Measurements from ENCODE around the gene F2. TPM values are rescaled to one million over a fixed set of nuclear protein-coding genes. Genes with fewer than 3 reads are reported as not detected.

F2 gene
- total RNA-seq, 1 donor from 2014 or later: 0.29 TPM

GRCh38 chr11:46692450-46692849, 26.6 kb upstream of the F2 start:
- H3K4me1 Mint-ChIP-seq (ENCODE audit: low read depth, unreplicated experiment): peaks cover 7% of the 10 kb centered on the region
- no peak for TF ChIP-seq CTCF (IDR thresholded peaks at IDR 0.05; ENCODE audit: partially characterized antibody, unreplicated experiment)
- H3K27me3 Mint-ChIP-seq (ENCODE audit: unreplicated experiment): peaks cover 2% of the 10 kb centered on the region
- no peak for DNase-seq
- H3K4me3 Mint-ChIP-seq (ENCODE audit: unreplicated experiment): no peak overlapping the region
- peaks cover 1% of the 10 kb centered on the region for H3K9me3 Mint-ChIP-seq (ENCODE audit: unreplicated experiment)
- no peaks in the 10 kb centered on the region for H3K36me3 Mint-ChIP-seq (ENCODE audit: unreplicated experiment)
- H3K27ac Mint-ChIP-seq (ENCODE audit: unreplicated experiment): no peak overlapping the region

GRCh38 chr11:46693597-46694012, 25.4 kb upstream of the F2 start:
- Mint-ChIP-seq H3K4me1 (ENCODE audit: low read depth, unreplicated experiment) (peaks cover 11% of the 10 kb centered on the region), H3K4me3 (ENCODE audit: unreplicated experiment) (no peak overlapping the region), H3K9me3 (ENCODE audit: unreplicated experiment) (peaks cover 1% of the 10 kb centered on the region)

GRCh38 chr11:46694072-46694471, 24.9 kb upstream of the F2 start:
- Mint-ChIP-seq H3K9me3 (ENCODE audit: unreplicated experiment) (peaks cover 1% of the 10 kb centered on the region), H3K4me1 (ENCODE audit: low read depth, unreplicated experiment) (peaks cover 11% of the 10 kb centered on the region), H3K36me3 (ENCODE audit: unreplicated experiment) (no peaks in the 10 kb centered on the region), H3K27ac (ENCODE audit: unreplicated experiment) (no peak overlapping the region), H3K4me3 (ENCODE audit: unreplicated experiment) (peak overlapping the region; percentile 38), H3K27me3 (ENCODE audit: unreplicated experiment) (peaks cover 4% of the 10 kb centered on the region)
- DNase-seq: no peak
- TF ChIP-seq CTCF (IDR thresholded peaks at IDR 0.05; ENCODE audit: partially characterized antibody, unreplicated experiment): no peak

More at GRCh38 chr11:46693597-46694012, 25.4 kb upstream of the F2 start:
- no peaks in the 10 kb centered on the region for H3K36me3 Mint-ChIP-seq (ENCODE audit: unreplicated experiment)
- DNase-seq: no peak
- no peak for TF ChIP-seq CTCF (IDR thresholded peaks at IDR 0.05; ENCODE audit: partially characterized antibody, unreplicated experiment)
- peaks cover 4% of the 10 kb centered on the region for H3K27me3 Mint-ChIP-seq (ENCODE audit: unreplicated experiment)
- H3K27ac Mint-ChIP-seq (ENCODE audit: unreplicated experiment): no peak overlapping the region

- H3K4me3 Mint-ChIP-seq (ENCODE audit: unreplicated experiment): no peak overlapping the region
- H3K36me3 Mint-ChIP-seq (ENCODE audit: unreplicated experiment): no peaks in the 10 kb centered on the region
- H3K4me1 Mint-ChIP-seq (ENCODE audit: low read depth, unreplicated experiment): peaks cover 11% of the 10 kb centered on the region
- peaks cover 4% of the 10 kb centered on the region for H3K27me3 Mint-ChIP-seq (ENCODE audit: unreplicated experiment)
- TF ChIP-seq CTCF (IDR thresholded peaks at IDR 0.05; ENCODE audit: partially characterized antibody, unreplicated experiment): no peak
- H3K9me3 Mint-ChIP-seq (ENCODE audit: unreplicated experiment): peaks cover 1% of the 10 kb centered on the region
- DNase-seq: no peak
- no peak overlapping the region for H3K27ac Mint-ChIP-seq (ENCODE audit: unreplicated experiment)
Measured at GRCh38 chr11:46694607-46695006, 24.4 kb upstream of the F2 start.

- H3K9me3 Mint-ChIP-seq (ENCODE audit: unreplicated experiment): peaks cover 1% of the 10 kb centered on the region
- DNase-seq: no peak
- peaks cover 9% of the 10 kb centered on the region for H3K27me3 Mint-ChIP-seq (ENCODE audit: unreplicated experiment)
- peaks cover 11% of the 10 kb centered on the region for H3K4me1 Mint-ChIP-seq (ENCODE audit: low read depth, unreplicated experiment)
- H3K4me3 Mint-ChIP-seq (ENCODE audit: unreplicated experiment): no peak overlapping the region
- no peak for TF ChIP-seq CTCF (IDR thresholded peaks at IDR 0.05; ENCODE audit: partially characterized antibody, unreplicated experiment)
- no peaks in the 10 kb centered on the region for H3K36me3 Mint-ChIP-seq (ENCODE audit: unreplicated experiment)
- no peak overlapping the region for H3K27ac Mint-ChIP-seq (ENCODE audit: unreplicated experiment)
Measured at GRCh38 chr11:46695345-46696211, 23.4 kb upstream of the F2 start.
